ENCODE measurements around the gene RASSF4.

The RASSF4 gene

GRCh38 chr10:45015590-45015989, 56.0 kb downstream of the RASSF4 start:
- DNase-seq = no peak

- DNase-seq = no peak
Measured at GRCh38 chr10:45023426-45023825, 63.8 kb downstream of the RASSF4 start.

- no peak for DNase-seq
Measured at GRCh38 chr10:45034301-45034700, 74.7 kb downstream of the RASSF4 start.

GRCh38 chr10:45035673-45036072, 76.1 kb downstream of the RASSF4 start:
- no peak for DNase-seq

- DNase-seq = no peak
Measured at GRCh38 chr10:45040921-45041542, 81.4 kb downstream of the RASSF4 start.

GRCh38 chr10:45044290-45044689, 84.7 kb downstream of the RASSF4 start:
- DNase-seq = no peak

Measured in activated naive CD4-positive, alpha-beta T cell treated with anti-CD3 and anti-CD28 coated beads, Interleukin-2, amount 50 U/mL, for 16 hours (primary cell).